ENCODE data around the gene TSPAN12. TPM values are rescaled to one million over a fixed set of nuclear protein-coding genes. Genes with fewer than 3 reads are reported as not detected.

The TSPAN12 gene
- total and polyA plus RNA-seq, 7 experiments from 2014 or later, result not detected

GRCh38 chr7:120741371-120742042, 116.4 kb downstream of the TSPAN12 start:
- Histone ChIP-seq H3K27me3 (ENCODE audit: control insufficient read depth in 2 of 2, insufficient read depth in 2 of 2, low read length in 2 of 2) (no peaks in the 10 kb centered on the region), H3K9me3 (ENCODE audit: control insufficient read depth in 2 of 3, low read length in 3 of 3) (no peaks in the 10 kb centered on the region), H3K27ac (ENCODE audit: low read depth, low read length) (no peak overlapping the region), H3K4me1 (ENCODE audit: control insufficient read depth in 2 of 2, insufficient read depth in 2 of 2, low read length in 2 of 2) (no peaks in the 10 kb centered on the region), H3K4me3 (ENCODE audit: low read length) (no peak overlapping the region), H3K36me3 (ENCODE audit: control insufficient read depth in 2 of 3, insufficient read depth in 3 of 3, low read length in 3 of 3) (no peaks in the 10 kb centered on the region)
- ChIA-PET POLR2A (interaction anchor here (0.6 kb wide), 1 partner anchor 324 kb away, joined by 5 read pairs; no protein-coding TSS in a partner anchor), CTCF (no interaction called here)
- peaks cover 2 to 27% (median 11%) of the 10 kb centered on the region in 5 donors for H3K27me3 Mint-ChIP-seq
- no peaks in the 10 kb centered on the region for H3K4me1 Mint-ChIP-seq
- no peak overlapping the region for H3K27ac Mint-ChIP-seq
- H3K9me3 Mint-ChIP-seq, result peaks cover 0 to 4% (median 0%) of the 10 kb centered on the region in 11 donors
- no peak overlapping the region for H3K4me3 Mint-ChIP-seq
- no peak for DNase-seq
- ATAC-seq, result no peak
- no peaks in the 10 kb centered on the region for H3K36me3 Mint-ChIP-seq
- intact Hi-C loops (cut with micrococcal nuclease), result no loop called here

GRCh38 chr7:120740348-120740747, 117.6 kb downstream of the TSPAN12 start:
- Mint-ChIP-seq H3K36me3 (no peaks in the 10 kb centered on the region), H3K27me3 (peaks cover 2 to 22% (median 11%) of the 10 kb centered on the region in 5 donors), H3K27ac (no peak overlapping the region), H3K4me3 (no peak overlapping the region), H3K9me3 (peaks cover 0 to 4% (median 0%) of the 10 kb centered on the region in 11 donors), H3K4me1 (no peaks in the 10 kb centered on the region)
- Histone ChIP-seq H3K27ac (ENCODE audit: low read depth, low read length) (no peak overlapping the region), H3K27me3 (ENCODE audit: control insufficient read depth in 2 of 2, insufficient read depth in 2 of 2, low read length in 2 of 2) (no peaks in the 10 kb centered on the region), H3K4me3 (ENCODE audit: low read length) (no peak overlapping the region), H3K4me1 (ENCODE audit: control insufficient read depth in 2 of 2, insufficient read depth in 2 of 2, low read length in 2 of 2) (no peaks in the 10 kb centered on the region), H3K36me3 (ENCODE audit: control insufficient read depth in 2 of 3, insufficient read depth in 3 of 3, low read length in 3 of 3) (no peaks in the 10 kb centered on the region), H3K9me3 (ENCODE audit: control insufficient read depth in 2 of 3, low read length in 3 of 3) (no peaks in the 10 kb centered on the region)
- intact Hi-C loops (cut with micrococcal nuclease), result no loop called here
- ChIA-PET POLR2A (no interaction called here), CTCF (no interaction called here)
- DNase-seq, result no peak
- no peak for ATAC-seq

- H3K27ac ChIP-seq (ENCODE audit: low read depth, low read length), result no peak overlapping the region
- no peaks in the 10 kb centered on the region for H3K9me3 ChIP-seq (ENCODE audit: control insufficient read depth in 2 of 3, low read length in 3 of 3)
- Mint-ChIP-seq H3K36me3 (no peaks in the 10 kb centered on the region), H3K9me3 (peaks cover 0 to 4% (median 0%) of the 10 kb centered on the region in 11 donors), H3K4me3 (no peak overlapping the region), H3K27ac (no peak overlapping the region), H3K4me1 (no peaks in the 10 kb centered on the region), H3K27me3 (peaks cover 2 to 18% (median 11%) of the 10 kb centered on the region in 5 donors)
- no peaks in the 10 kb centered on the region for H3K36me3 ChIP-seq (ENCODE audit: control insufficient read depth in 2 of 3, insufficient read depth in 3 of 3, low read length in 3 of 3)
- POLR2A ChIA-PET, result no interaction called here
- no peaks in the 10 kb centered on the region for H3K27me3 ChIP-seq (ENCODE audit: control insufficient read depth in 2 of 2, insufficient read depth in 2 of 2, low read length in 2 of 2)
- ATAC-seq (no peak), DNase-seq (no peak)
- intact Hi-C loops (cut with micrococcal nuclease), result no loop called here
- H3K4me3 ChIP-seq (ENCODE audit: low read length), result no peak overlapping the region
- CTCF ChIA-PET, result no interaction called here
- no peaks in the 10 kb centered on the region for H3K4me1 ChIP-seq (ENCODE audit: control insufficient read depth in 2 of 2, insufficient read depth in 2 of 2, low read length in 2 of 2)
Observed at GRCh38 chr7:120738816-120739215, 119.1 kb downstream of the TSPAN12 start.

Other genes with a start within 250 kb of the TSPAN12 start
- gene ING3, start 92.6 kb upstream of the TSPAN12 start, total RNA-seq, result 10 to 100 TPM; 26.4 to 36.1 (median 27.7) TPM
- 10 to 100 TPM; 29.9 to 35.8 TPM for gene ING3, start 92.6 kb upstream of the TSPAN12 start, polyA plus RNA-seq
- 1 to 10 TPM in 1 of 5 experiments, under 1 TPM in 4; 0.10 to 4.5 (median 0.40) TPM for gene CPED1, start 130.6 kb upstream of the TSPAN12 start, total RNA-seq
- gene CPED1, start 130.6 kb upstream of the TSPAN12 start, polyA plus RNA-seq, result not detected